ENCODE measurements around the gene HOXC9.

HOXC9 gene

GRCh38 chr12:54002278-54002914, 2.4 kb downstream of the HOXC9 start:
- peaks cover 100% of the 10 kb centered on the region for H3K27me3 ChIP-seq (ENCODE audit: insufficient read depth, low read length)
- peaks cover 3% of the 10 kb centered on the region; the same call in 1 of the 2 replicates for H3K9me3 ChIP-seq (ENCODE audit: insufficient read depth, low read depth, low read length)
- H3K36me3 ChIP-seq (ENCODE audit: insufficient read depth, low read depth, low read length) = no peaks in the 10 kb centered on the region
- no peak overlapping the region for H3K4me3 ChIP-seq (ENCODE audit: low read length)
- H3K4me1 ChIP-seq (ENCODE audit: insufficient read depth, low read length) = no peaks in the 10 kb centered on the region
- H3K27ac ChIP-seq (ENCODE audit: low read length) = no peak overlapping the region
- no peak overlapping the region for H3K9ac ChIP-seq (ENCODE audit: low read depth, low read length)

GRCh38 chr12:54002915-54003389, 3.0 kb downstream of the HOXC9 start:
- Histone ChIP-seq H3K9ac (ENCODE audit: low read depth, low read length) (no peak overlapping the region), H3K36me3 (ENCODE audit: insufficient read depth, low read depth, low read length) (no peaks in the 10 kb centered on the region), H3K9me3 (ENCODE audit: insufficient read depth, low read depth, low read length) (peaks cover 3% of the 10 kb centered on the region; the same call in 1 of the 2 replicates), H3K27me3 (ENCODE audit: insufficient read depth, low read length) (peaks cover 100% of the 10 kb centered on the region), H3K4me3 (ENCODE audit: low read length) (no peak overlapping the region), H3K4me1 (ENCODE audit: insufficient read depth, low read length) (no peaks in the 10 kb centered on the region), H3K27ac (ENCODE audit: low read length) (no peak overlapping the region)

- Histone ChIP-seq H3K27ac (ENCODE audit: low read length) (no peak overlapping the region), H3K9me3 (ENCODE audit: insufficient read depth, low read depth, low read length) (peaks cover 3% of the 10 kb centered on the region; the same call in 1 of the 2 replicates), H3K36me3 (ENCODE audit: insufficient read depth, low read depth, low read length) (no peaks in the 10 kb centered on the region), H3K4me3 (ENCODE audit: low read length) (no peak overlapping the region), H3K9ac (ENCODE audit: low read depth, low read length) (no peak overlapping the region), H3K4me1 (ENCODE audit: insufficient read depth, low read length) (no peaks in the 10 kb centered on the region), H3K27me3 (ENCODE audit: insufficient read depth, low read length) (peaks cover 100% of the 10 kb centered on the region)
Observed at GRCh38 chr12:54003625-54004024, 3.7 kb downstream of the HOXC9 start.

DNA sequence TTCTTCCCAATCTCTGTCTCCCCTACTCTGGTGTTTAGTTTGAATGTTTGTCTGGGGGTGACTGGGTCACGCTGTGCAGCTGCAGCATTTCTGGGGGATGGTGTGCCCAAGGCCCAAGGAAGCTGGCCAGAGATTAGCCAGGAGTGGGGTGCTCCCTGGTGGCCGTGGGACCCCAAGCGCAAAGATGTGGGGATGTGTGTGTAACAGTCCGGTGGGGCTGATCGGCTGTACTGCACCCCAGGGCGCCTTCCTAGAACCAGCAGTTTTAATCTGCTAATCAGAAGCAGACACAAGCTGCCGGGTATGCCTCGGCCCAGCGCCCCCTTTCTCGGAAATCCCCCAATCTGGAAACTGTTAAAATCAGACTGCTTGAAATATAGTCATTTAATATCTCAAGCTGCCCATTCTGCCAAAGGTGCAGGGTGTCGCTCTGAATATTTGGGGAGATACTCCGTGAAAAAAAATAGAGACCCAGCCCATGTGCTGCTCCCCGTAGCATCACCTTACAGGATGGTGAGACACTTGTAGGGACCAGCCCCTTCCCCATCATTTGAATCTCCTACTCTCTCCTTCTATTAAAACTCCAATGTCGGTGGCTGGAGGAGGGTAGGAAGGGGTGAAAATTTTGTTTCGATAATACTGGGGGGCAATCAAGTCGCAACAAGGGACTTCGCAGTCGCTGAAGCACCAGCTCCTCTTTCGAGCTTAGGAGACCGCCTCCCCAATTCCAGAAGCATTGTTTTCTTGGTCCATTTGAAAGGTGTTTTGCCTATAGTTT, 4.3 kb downstream of the HOXC9 start:
- H3K9me3 ChIP-seq (ENCODE audit: insufficient read depth, low read depth, low read length) = peaks cover 3% of the 10 kb centered on the region; the same call in 1 of the 2 replicates
- no peak overlapping the region for H3K9ac ChIP-seq (ENCODE audit: low read depth, low read length)
- no peaks in the 10 kb centered on the region for H3K4me1 ChIP-seq (ENCODE audit: insufficient read depth, low read length)
- no peak overlapping the region for H3K27ac ChIP-seq (ENCODE audit: low read length)
- no peaks in the 10 kb centered on the region for H3K36me3 ChIP-seq (ENCODE audit: insufficient read depth, low read depth, low read length)
- no peak overlapping the region for H3K4me3 ChIP-seq (ENCODE audit: low read length)
- H3K27me3 ChIP-seq (ENCODE audit: insufficient read depth, low read length) = peaks cover 100% of the 10 kb centered on the region

- H3K9ac ChIP-seq (ENCODE audit: low read depth, low read length) = no peak overlapping the region
- no peaks in the 10 kb centered on the region for H3K4me1 ChIP-seq (ENCODE audit: insufficient read depth, low read length)
- no peak overlapping the region for H3K27ac ChIP-seq (ENCODE audit: low read length)
- H3K36me3 ChIP-seq (ENCODE audit: insufficient read depth, low read depth, low read length) = no peaks in the 10 kb centered on the region
- no peak overlapping the region for H3K4me3 ChIP-seq (ENCODE audit: low read length)
- H3K27me3 ChIP-seq (ENCODE audit: insufficient read depth, low read length) = peaks cover 100% of the 10 kb centered on the region
- no peaks in the 10 kb centered on the region; the same call in 1 of the 2 replicates for H3K9me3 ChIP-seq (ENCODE audit: insufficient read depth, low read depth, low read length)
Observed at GRCh38 chr12:54004841-54005530, 5.0 kb downstream of the HOXC9 start.

DNA sequence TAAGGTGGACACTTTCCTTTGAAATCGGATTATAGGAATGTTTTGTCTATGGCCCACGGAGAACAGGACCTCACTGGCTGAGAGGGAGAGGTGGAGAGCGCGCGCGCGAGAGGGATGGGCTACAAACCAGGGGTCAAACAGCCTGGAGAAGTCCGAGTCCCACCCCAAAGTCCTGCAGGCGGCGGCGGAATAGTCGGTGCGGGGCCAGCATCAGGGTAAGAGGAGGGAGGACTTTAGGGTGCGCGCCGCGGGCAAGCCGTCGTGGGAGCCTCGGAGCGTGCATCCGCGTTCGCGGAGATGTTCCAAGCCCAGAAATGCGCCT, 5.5 kb downstream of the HOXC9 start:
- H3K27ac ChIP-seq (ENCODE audit: low read length) = no peak overlapping the region
- H3K27me3 ChIP-seq (ENCODE audit: insufficient read depth, low read length) = peaks cover 100% of the 10 kb centered on the region
- H3K9me3 ChIP-seq (ENCODE audit: insufficient read depth, low read depth, low read length) = no peaks in the 10 kb centered on the region; the same call in 1 of the 2 replicates
- no peak overlapping the region for H3K4me3 ChIP-seq (ENCODE audit: low read length)
- H3K9ac ChIP-seq (ENCODE audit: low read depth, low read length) = no peak overlapping the region
- H3K4me1 ChIP-seq (ENCODE audit: insufficient read depth, low read length) = no peaks in the 10 kb centered on the region
- no peaks in the 10 kb centered on the region for H3K36me3 ChIP-seq (ENCODE audit: insufficient read depth, low read depth, low read length)

GRCh38 chr12:54005853-54006558, 6.0 kb downstream of the HOXC9 start:
- H3K9ac ChIP-seq (ENCODE audit: low read depth, low read length) = no peak overlapping the region
- no peaks in the 10 kb centered on the region for H3K4me1 ChIP-seq (ENCODE audit: insufficient read depth, low read length)
- H3K36me3 ChIP-seq (ENCODE audit: insufficient read depth, low read depth, low read length) = no peaks in the 10 kb centered on the region
- no peak overlapping the region for H3K4me3 ChIP-seq (ENCODE audit: low read length)
- no peaks in the 10 kb centered on the region; the same call in 1 of the 2 replicates for H3K9me3 ChIP-seq (ENCODE audit: insufficient read depth, low read depth, low read length)
- no peak overlapping the region for H3K27ac ChIP-seq (ENCODE audit: low read length)
- H3K27me3 ChIP-seq (ENCODE audit: insufficient read depth, low read length) = peaks cover 100% of the 10 kb centered on the region

- Histone ChIP-seq H3K9me3 (ENCODE audit: insufficient read depth, low read depth, low read length) (no peaks in the 10 kb centered on the region; the same call in 1 of the 2 replicates), H3K27ac (ENCODE audit: low read length) (no peak overlapping the region), H3K4me1 (ENCODE audit: insufficient read depth, low read length) (no peaks in the 10 kb centered on the region), H3K4me3 (ENCODE audit: low read length) (no peak overlapping the region), H3K27me3 (ENCODE audit: insufficient read depth, low read length) (peaks cover 100% of the 10 kb centered on the region), H3K9ac (ENCODE audit: low read depth, low read length) (no peak overlapping the region), H3K36me3 (ENCODE audit: insufficient read depth, low read depth, low read length) (no peaks in the 10 kb centered on the region)
Observed at GRCh38 chr12:54006559-54007220, 6.7 kb downstream of the HOXC9 start.

DNA sequence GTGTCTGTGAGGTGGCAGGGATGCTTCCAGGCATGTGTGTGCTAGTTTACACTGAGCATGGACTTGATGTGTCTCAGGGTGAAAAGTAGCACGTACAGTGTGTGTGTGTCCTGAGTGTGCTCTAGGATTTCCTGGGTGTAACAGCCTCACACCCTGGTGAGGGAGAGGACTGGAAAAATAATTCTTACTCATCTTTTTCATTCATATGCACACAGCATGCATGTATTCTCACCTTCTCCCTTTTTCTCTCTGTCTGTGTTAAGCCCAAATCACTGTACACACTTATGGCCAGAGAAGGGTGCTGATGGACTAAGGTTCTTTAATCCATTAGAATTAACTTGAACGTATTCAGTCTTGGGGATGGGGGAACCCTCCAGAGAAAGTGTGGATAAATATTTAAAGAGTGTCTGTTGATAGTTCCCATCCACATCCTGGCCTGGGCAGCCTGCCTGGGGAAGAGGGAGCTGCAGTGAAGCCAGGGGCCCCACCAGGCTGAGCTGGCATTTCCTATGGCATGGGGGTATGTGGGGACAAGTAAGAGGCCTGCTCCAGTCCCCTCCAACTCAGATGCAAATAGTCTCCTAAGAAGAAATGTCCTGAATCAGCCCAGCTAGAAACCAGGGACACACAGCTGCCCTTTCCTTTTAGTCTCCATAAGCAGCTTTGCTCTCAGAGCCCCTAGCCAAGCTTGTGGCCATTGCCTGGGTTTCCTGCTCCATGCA, 7.7 kb downstream of the HOXC9 start:
- H3K4me3 ChIP-seq (ENCODE audit: low read length) = no peak overlapping the region

GRCh38 chr12:54008260-54008552, 8.2 kb downstream of the HOXC9 start:
- Histone ChIP-seq H3K36me3 (ENCODE audit: insufficient read depth, low read depth, low read length) (no peaks in the 10 kb centered on the region), H3K27me3 (ENCODE audit: insufficient read depth, low read length) (peaks cover 100% of the 10 kb centered on the region), H3K4me1 (ENCODE audit: insufficient read depth, low read length) (no peaks in the 10 kb centered on the region), H3K9ac (ENCODE audit: low read depth, low read length) (no peak overlapping the region), H3K9me3 (ENCODE audit: insufficient read depth, low read depth, low read length) (no peaks in the 10 kb centered on the region; the same call in 1 of the 2 replicates), H3K4me3 (ENCODE audit: low read length) (no peak overlapping the region), H3K27ac (ENCODE audit: low read length) (no peak overlapping the region)

More for the DNA sequence above, 7.7 kb downstream of the HOXC9 start:
- Histone ChIP-seq H3K27me3 (ENCODE audit: insufficient read depth, low read length) (peaks cover 100% of the 10 kb centered on the region), H3K9me3 (ENCODE audit: insufficient read depth, low read depth, low read length) (no peaks in the 10 kb centered on the region; the same call in 1 of the 2 replicates), H3K9ac (ENCODE audit: low read depth, low read length) (no peak overlapping the region), H3K27ac (ENCODE audit: low read length) (no peak overlapping the region), H3K4me1 (ENCODE audit: insufficient read depth, low read length) (no peaks in the 10 kb centered on the region), H3K36me3 (ENCODE audit: insufficient read depth, low read depth, low read length) (no peaks in the 10 kb centered on the region)
